ENCODE measurements around the gene BICRAL.

DNA sequence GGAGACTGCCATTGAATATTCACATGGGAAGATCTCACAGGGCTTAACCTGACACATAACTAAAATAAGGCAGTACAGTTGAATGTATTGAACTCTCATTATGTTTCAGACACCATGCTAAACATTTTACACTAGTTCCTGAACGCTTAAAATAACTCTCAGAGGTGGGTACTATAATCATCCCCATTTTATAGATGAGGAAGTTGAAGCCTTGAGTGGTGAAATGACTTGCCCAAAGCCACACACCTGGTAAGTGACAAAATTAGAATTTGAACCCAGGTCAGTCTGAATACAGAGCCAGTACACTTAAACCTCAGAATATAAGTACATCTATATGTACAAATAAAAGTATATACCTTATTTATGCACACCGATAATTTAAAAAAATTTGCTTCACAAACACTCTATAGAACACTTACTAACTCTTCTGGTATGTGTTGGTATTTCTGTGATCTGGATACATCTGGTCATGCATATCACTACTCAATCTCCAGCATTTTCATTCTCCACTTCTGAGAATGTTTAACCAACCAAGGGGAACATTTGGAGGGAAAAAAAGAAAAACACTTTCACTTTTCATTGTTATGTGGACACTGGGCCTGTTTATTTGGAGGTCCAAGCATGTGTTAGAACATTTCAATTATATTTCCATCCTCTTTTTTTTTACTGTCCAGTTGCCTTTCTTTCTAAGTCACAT, 4.6 kb upstream of the BICRAL start:
- TF ChIP-seq CTCF (IDR thresholded peaks at IDR 0.05) (no peak), POLR2A (IDR thresholded peaks at IDR 0.05) (no peak)

Data from right lobe of liver (tissue), 4 donors.